Adrenal gland (tissue), 5 donors: ENCODE measurements around the gene SPECC1L.

Source experiments
- CTCF ChIP-seq, 6 experiments: fragments of 450-650 bp in 4 of 6; fragments of 200-600 bp in 2 of 6; sonication (generic) in 1 of 6; IDR thresholded peaks; 1 replicate in 5 of 6; 2 replicates in 1 of 6; pipeline versions ENCODE4 v1.5.1 to v1.8.0; 2016 to 2021; ENCODE audit warnings: antibody characterized with exemption in 6 of 6, mild to moderate bottlenecking in 2 of 6, moderate library complexity in 1 of 6
- POLR2A ChIP-seq, 2 donors: fragments of 450-650 bp; IDR thresholded peaks; one replicate each; pipeline ENCODE4 v1.6.1; 2017; ENCODE audit warnings: antibody characterized with exemption in 2 of 2, mild to moderate bottlenecking in 2 of 2, moderate library complexity in 1 of 2
- donor health status: DM: no; HTN: no; CAD: no.

- TF ChIP-seq POLR2A (IDR thresholded peaks at IDR 0.05) (no peak), CTCF (IDR thresholded peaks at IDR 0.05) (no peak)
Observed at GRCh38 chr22:24400034-24400725, 129.5 kb downstream of the SPECC1L start.
